HG03432 (cell line): ENCODE results near the gene NLRP3.
"Not testable (repeated sequence)": the region's sequence is repeated elsewhere in the genome, so short reads cannot be mapped to it uniquely, and the experiment has no call there.

Source experiments
- ATAC-seq: cut with Tn5 transposase; IDR thresholded peaks from one replicate; pipeline ENCODE4 v1.9.1; 2021; ENCODE audit warnings: mild to moderate bottlenecking, moderate library complexity; ENCODE audit not compliant: unreplicated experiment

The NLRP3 gene

GRCh38 chr1:247415423-247416361, at the start of gene NLRP3:
TSS of gene NLRP3 (plus strand) at chr1:247416173. CDS start at chr1:247418801, 2,628 bp downstream.
- peak; percentile 71 for ATAC-seq

GRCh38 chr1:247366345-247366744, 49.6 kb upstream of the NLRP3 start:
- not testable (repeated sequence) for ATAC-seq

- ATAC-seq = no peak
These were observed 48.9 kb upstream of the NLRP3 start for GRCh38 chr1:247366926-247367645.

- ATAC-seq = no peak
These were observed 48.1 kb upstream of the NLRP3 start for GRCh38 chr1:247367786-247368422.

GRCh38 chr1:247368490-247369145, 47.4 kb upstream of the NLRP3 start:
- no peak for ATAC-seq

GRCh38 chr1:247370786-247371732, 44.9 kb upstream of the NLRP3 start:
- no peak for ATAC-seq

GRCh38 chr1:247371801-247372259, 44.1 kb upstream of the NLRP3 start:
- ATAC-seq = no peak

- peak; percentile 74 for ATAC-seq
These were observed 42.2 kb upstream of the NLRP3 start for GRCh38 chr1:247373721-247374141.

GRCh38 chr1:247374651-247375334, 41.2 kb upstream of the NLRP3 start:
- ATAC-seq = not testable (repeated sequence)

GRCh38 chr1:247375747-247376146, 40.2 kb upstream of the NLRP3 start:
- ATAC-seq = no peak

- no peak for ATAC-seq
These were observed 39.3 kb upstream of the NLRP3 start for GRCh38 chr1:247376659-247377058.

GRCh38 chr1:247377656-247378055, 38.3 kb upstream of the NLRP3 start:
- not testable (repeated sequence) for ATAC-seq

- no peak for ATAC-seq
These were observed 37.5 kb upstream of the NLRP3 start for GRCh38 chr1:247378334-247379073.

- no peak for ATAC-seq
These were observed 30.7 kb upstream of the NLRP3 start for GRCh38 chr1:247385283-247385682.

- ATAC-seq = peak; percentile 20
These were observed 29.8 kb upstream of the NLRP3 start for GRCh38 chr1:247386217-247386616.

- no peak for ATAC-seq
These were observed 29.3 kb upstream of the NLRP3 start for GRCh38 chr1:247386687-247387086.

GRCh38 chr1:247387096-247387495, 28.9 kb upstream of the NLRP3 start:
- ATAC-seq = no peak

- ATAC-seq = no peak
These were observed 28.4 kb upstream of the NLRP3 start for GRCh38 chr1:247387565-247387964.
